Endodermal cell (in vitro differentiated cells): ENCODE results near the gene MAB21L4. TPM values are rescaled to one million over a fixed set of nuclear protein-coding genes. Genes with fewer than 3 reads are reported as not detected.

ENCODE experiments used
- DNase-seq: peaks from one replicate; pipeline ENCODE4 v3.0.0-alpha.2; 2017
- H3K27ac ChIP-seq: 2 replicates; pipeline ENCODE4 v1.5.1; 2013; ENCODE audit warnings: mild to moderate bottlenecking, low read depth, low read length, moderate library complexity
- H3K27me3 ChIP-seq: 2 replicates; pipeline ENCODE4 v1.6.1; 2013; ENCODE audit warnings: mild to moderate bottlenecking, low read length, moderate library complexity; ENCODE audit not compliant: insufficient read depth, control insufficient read depth, poor library complexity, severe bottlenecking
- H3K36me3 ChIP-seq: 2 replicates; pipeline ENCODE4 v1.7.0; 2013; ENCODE audit warnings: mild to moderate bottlenecking, low read length, moderate library complexity; ENCODE audit not compliant: control insufficient read depth, insufficient read depth
- H3K4me1 ChIP-seq: one replicate; pipeline ENCODE4 v1.7.0; 2013; ENCODE audit warnings: low read length; ENCODE audit not compliant: control insufficient read depth, insufficient read depth
- H3K4me3 ChIP-seq: 2 replicates; pipeline ENCODE4 v1.5.1; 2013; ENCODE audit warnings: mild to moderate bottlenecking, low read length, moderate library complexity
- H3K9ac ChIP-seq: 2 replicates; pipeline ENCODE4 v1.6.1; 2013; ENCODE audit warnings: mild to moderate bottlenecking, low read length, moderate library complexity; ENCODE audit not compliant: poor library complexity, severe bottlenecking; ENCODE audit errors: extremely low read depth
- H3K9me3 ChIP-seq: 2 replicates; pipeline ENCODE4 v1.6.1; 2013; ENCODE audit warnings: mild to moderate bottlenecking, low read length, moderate library complexity; ENCODE audit not compliant: control insufficient read depth
- H3K27ac Mint-ChIP-seq: 2 replicates; pipeline ENCODE4 v1.8.0; 2020; ENCODE audit warnings: mixed read lengths
- H3K27me3 Mint-ChIP-seq: 2 replicates; pipeline ENCODE4 v1.8.0; 2021; ENCODE audit warnings: mild to moderate bottlenecking, mixed read lengths; ENCODE audit not compliant: insufficient read depth
- H3K36me3 Mint-ChIP-seq: 2 replicates; pipeline ENCODE4 v1.8.0; 2020; ENCODE audit warnings: low read depth, mixed read lengths
- H3K4me1 Mint-ChIP-seq: 2 replicates; pipeline ENCODE4 v1.8.0; 2020; ENCODE audit warnings: mixed read lengths
- H3K4me3 Mint-ChIP-seq: 2 replicates; pipeline ENCODE4 v1.8.0; 2020; ENCODE audit warnings: mild to moderate bottlenecking, moderate library complexity, mixed read lengths
- H3K9me3 Mint-ChIP-seq: 2 replicates; pipeline ENCODE4 v1.8.0; 2020; ENCODE audit warnings: mild to moderate bottlenecking, mixed read lengths
- CTCF ChIP-seq: fragments of 200-600 bp; sonication (generic); conservative IDR thresholded peaks from 2 replicates; pipeline ENCODE4 v1.5.0; 2021; ENCODE audit warnings: antibody characterized with exemption, mild to moderate bottlenecking
- WGBS, 2 experiments: methylation state at CpG; one replicate each; pipeline versions ENCODE4 v1.1.5 to v1.1.7; 2013; ENCODE audit warnings: missing lambda C conversion rate in 2 of 2, mixed read lengths in 1 of 2; ENCODE audit not compliant: insufficient coverage in 1 of 2, insufficient read length in 1 of 2; 5-methylcytosine and 5-hydroxymethylcytosine counted together
- total RNA-seq, 2 donors: library from RNA; stranded (reverse); fragmentation: NEBNext Ultra II Directional in 1 of 2; extraction: Animal tissue kit (Norgen Biotek cat#: 25700) in 1 of 2; gene quantifications; 2 replicates in 1 of 2; 3 replicates in 1 of 2; pipeline ENCODE4 v1.2.1, GENCODE V29; 2021

The MAB21L4 gene
- total RNA-seq, 2 donors from 2014 or later, result 0.31 TPM; not detected in 1

GRCh38 chr2:240861547-240861946 lies 34.4 kb downstream of the MAB21L4 start:
- Histone ChIP-seq H3K36me3 (no peaks in the 10 kb centered on the region), H3K27me3 (peaks cover 7% of the 10 kb centered on the region), H3K4me3 (no peak overlapping the region), H3K9ac (no peak overlapping the region), H3K4me1 (peaks cover 12% of the 10 kb centered on the region), H3K9me3 (no peaks in the 10 kb centered on the region), H3K27ac (no peak overlapping the region)
- H3K27me3 Mint-ChIP-seq, result peaks cover 19% of the 10 kb centered on the region
- TF ChIP-seq CTCF, result no peak
- no peaks in the 10 kb centered on the region for H3K36me3 Mint-ChIP-seq
- no peaks in the 10 kb centered on the region for H3K9me3 Mint-ChIP-seq
- no peak overlapping the region for H3K4me3 Mint-ChIP-seq
- H3K27ac Mint-ChIP-seq, result no peak overlapping the region
- H3K4me1 Mint-ChIP-seq, result peaks cover 11% of the 10 kb centered on the region
- 86 to 88% methylated on average over 1 to 2 of the region's 2 CpGs for WGBS, 2 experiments
- DNase-seq, result no peak

- peaks cover 7% of the 10 kb centered on the region for H3K27me3 ChIP-seq
- TF ChIP-seq CTCF, result no peak
- no peaks in the 10 kb centered on the region for H3K36me3 ChIP-seq
- H3K4me1 Mint-ChIP-seq, result peaks cover 11% of the 10 kb centered on the region
- no peak for DNase-seq
- no peaks in the 10 kb centered on the region for H3K36me3 Mint-ChIP-seq
- peaks cover 13% of the 10 kb centered on the region for H3K9me3 Mint-ChIP-seq
- H3K27ac ChIP-seq, result no peak overlapping the region
- peaks cover 18% of the 10 kb centered on the region for H3K27me3 Mint-ChIP-seq
- 94 to 96% methylated on average over 10 of the region's 10 CpGs for WGBS, 2 experiments
- peaks cover 13% of the 10 kb centered on the region for H3K9me3 ChIP-seq
- H3K9ac ChIP-seq, result no peak overlapping the region
- H3K27ac Mint-ChIP-seq, result no peak overlapping the region
- H3K4me3 Mint-ChIP-seq, result no peak overlapping the region
- H3K4me3 ChIP-seq, result no peak overlapping the region
- peaks cover 12% of the 10 kb centered on the region for H3K4me1 ChIP-seq
Measured at GRCh38 chr2:240858871-240859270, 37.1 kb downstream of the MAB21L4 start.

GRCh38 chr2:240858321-240858720 lies 37.6 kb downstream of the MAB21L4 start:
- peaks cover 7% of the 10 kb centered on the region for H3K4me1 Mint-ChIP-seq
- Histone ChIP-seq H3K9me3 (peaks cover 14% of the 10 kb centered on the region), H3K4me1 (peaks cover 12% of the 10 kb centered on the region), H3K9ac (no peak overlapping the region), H3K4me3 (no peak overlapping the region), H3K27me3 (peaks cover 4% of the 10 kb centered on the region), H3K27ac (no peak overlapping the region), H3K36me3 (no peaks in the 10 kb centered on the region)
- H3K27me3 Mint-ChIP-seq, result peaks cover 12% of the 10 kb centered on the region
- H3K36me3 Mint-ChIP-seq, result no peaks in the 10 kb centered on the region
- no peak overlapping the region for H3K4me3 Mint-ChIP-seq
- H3K9me3 Mint-ChIP-seq, result peaks cover 17% of the 10 kb centered on the region
- H3K27ac Mint-ChIP-seq, result no peak overlapping the region
- no peak for TF ChIP-seq CTCF
- DNase-seq, result no peak
- WGBS, 2 experiments, result 91 to 92% methylated on average over 12 to 13 of the region's 13 CpGs
